SJCRH30 (cell line): ENCODE results near the gene MRPS16. TPM values are rescaled to one million over a fixed set of nuclear protein-coding genes. Genes with fewer than 3 reads are reported as not detected.

ENCODE experiments used
- DNase-seq, 2 experiments: peaks; one replicate each; pipeline ENCODE4 v3.0.0-alpha.2; 2015 to 2020
- H3K27ac ChIP-seq: fragments of 250-450 bp; sonication (Bioruptor Pico); 2 replicates; pipeline ENCODE4 v1.5.1; 2020; ENCODE audit warnings: mild to moderate bottlenecking, moderate library complexity
- H3K27me3 ChIP-seq: fragments of 250-450 bp; sonication (Bioruptor Pico); 2 replicates; pipeline ENCODE4 v1.5.1; 2020; ENCODE audit warnings: mild to moderate bottlenecking, moderate library complexity
- H3K36me3 ChIP-seq: fragments of 250-450 bp; sonication (Bioruptor Pico); 2 replicates; pipeline ENCODE4 v1.5.1; 2020; ENCODE audit warnings: mild to moderate bottlenecking, moderate library complexity
- H3K4me1 ChIP-seq: fragments of 250-450 bp; sonication (Bioruptor Pico); 2 replicates; pipeline ENCODE4 v1.5.1; 2020; ENCODE audit warnings: mild to moderate bottlenecking, moderate library complexity
- H3K4me3 ChIP-seq: fragments of 250-450 bp; sonication (Bioruptor Pico); 2 replicates; pipeline ENCODE4 v1.5.1; 2020; ENCODE audit warnings: mild to moderate bottlenecking, moderate library complexity
- H3K9me3 ChIP-seq: fragments of 250-450 bp; sonication (Bioruptor Pico); replicated peaks from 2 replicates; pipeline ENCODE4 v1.5.1; 2020; ENCODE audit warnings: mild to moderate bottlenecking, moderate library complexity
- total RNA-seq: library from RNA; depleted of rRNA; stranded (reverse); fragments of >200 nt; shearing (Covaris generic); gene quantifications from 2 replicates; pipeline ENCODE4 v1.2.3, GENCODE V29; 2014

The MRPS16 gene
- total RNA-seq, 1 experiment from 2014 or later, result 93.4 TPM

DNA sequence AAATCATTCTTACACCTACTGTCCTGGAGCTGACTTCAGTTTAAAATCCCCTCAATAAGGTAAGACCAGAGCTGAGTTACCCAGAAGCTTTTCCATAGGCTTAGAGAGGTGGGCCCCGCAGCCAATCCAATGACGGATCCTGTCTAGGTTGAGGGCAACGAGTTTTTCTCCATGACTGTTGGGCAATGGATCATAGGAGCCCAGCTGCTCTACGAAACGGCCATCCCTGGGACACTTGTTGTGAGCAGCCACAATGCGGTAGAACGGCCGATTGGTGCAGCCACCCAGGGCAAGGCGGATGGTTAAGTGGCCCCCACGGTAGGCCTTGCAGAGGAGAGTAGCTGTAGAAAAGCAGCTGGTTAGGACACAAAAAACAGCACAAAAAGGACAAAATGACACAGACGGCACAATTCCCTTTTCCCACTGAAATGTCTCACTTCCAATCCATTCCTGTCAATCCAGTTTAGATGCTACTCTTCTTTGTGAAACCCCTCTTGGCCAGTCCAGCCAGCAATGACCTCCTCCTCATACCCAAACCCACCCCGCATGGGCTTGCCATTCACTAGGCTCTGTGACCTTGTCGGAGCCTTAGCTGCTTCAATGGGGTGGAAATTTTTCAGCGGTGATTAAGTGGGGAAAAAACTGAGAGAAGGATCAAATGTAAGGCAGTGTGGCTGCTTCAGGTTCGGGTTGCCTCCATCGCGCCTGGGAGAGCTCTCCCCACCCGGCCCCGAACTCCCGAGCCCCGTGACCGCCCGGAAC, 580 bp downstream of the MRPS16 start:
- peaks cover 9% of the 10 kb centered on the region for H3K36me3 ChIP-seq
- H3K4me3 ChIP-seq, result peak overlapping the region; percentile 75
- peaks cover 7% of the 10 kb centered on the region; the same call in 1 of the 2 replicates for H3K4me1 ChIP-seq
- peak overlapping the region; percentile 88 for H3K27ac ChIP-seq
- no peaks in the 10 kb centered on the region for H3K27me3 ChIP-seq
- H3K9me3 ChIP-seq, result no peaks in the 10 kb centered on the region
- peak; percentile 35 to 50 for DNase-seq

DNA sequence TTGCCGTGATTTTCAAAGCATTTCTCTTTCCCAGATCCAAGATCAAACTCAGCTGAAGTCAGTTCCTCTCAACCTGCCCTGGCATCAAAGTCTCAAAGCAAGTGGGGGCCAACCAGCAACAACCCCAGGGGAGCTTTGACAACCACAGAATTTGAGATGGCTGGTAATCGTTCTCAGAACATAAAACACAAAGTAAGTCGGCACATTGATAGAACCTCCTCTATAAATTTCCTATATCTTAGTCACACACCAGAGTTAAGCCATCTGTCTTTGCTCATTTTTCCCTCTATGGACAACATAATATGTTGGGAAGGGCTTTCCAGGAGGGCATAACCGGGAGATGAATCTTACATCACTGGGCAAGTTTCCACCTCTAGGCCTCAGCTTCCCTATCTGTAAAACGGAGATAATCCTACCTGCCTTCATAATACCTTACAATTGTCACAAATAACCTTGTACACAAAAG, 4.2 kb downstream of the MRPS16 start:
- Histone ChIP-seq H3K27me3 (no peaks in the 10 kb centered on the region), H3K4me3 (no peak overlapping the region), H3K36me3 (peaks cover 30% of the 10 kb centered on the region), H3K9me3 (no peaks in the 10 kb centered on the region), H3K27ac (no peak overlapping the region), H3K4me1 (peaks cover 7% of the 10 kb centered on the region; the same call in 1 of the 2 replicates)
- no peak for DNase-seq

DNA sequence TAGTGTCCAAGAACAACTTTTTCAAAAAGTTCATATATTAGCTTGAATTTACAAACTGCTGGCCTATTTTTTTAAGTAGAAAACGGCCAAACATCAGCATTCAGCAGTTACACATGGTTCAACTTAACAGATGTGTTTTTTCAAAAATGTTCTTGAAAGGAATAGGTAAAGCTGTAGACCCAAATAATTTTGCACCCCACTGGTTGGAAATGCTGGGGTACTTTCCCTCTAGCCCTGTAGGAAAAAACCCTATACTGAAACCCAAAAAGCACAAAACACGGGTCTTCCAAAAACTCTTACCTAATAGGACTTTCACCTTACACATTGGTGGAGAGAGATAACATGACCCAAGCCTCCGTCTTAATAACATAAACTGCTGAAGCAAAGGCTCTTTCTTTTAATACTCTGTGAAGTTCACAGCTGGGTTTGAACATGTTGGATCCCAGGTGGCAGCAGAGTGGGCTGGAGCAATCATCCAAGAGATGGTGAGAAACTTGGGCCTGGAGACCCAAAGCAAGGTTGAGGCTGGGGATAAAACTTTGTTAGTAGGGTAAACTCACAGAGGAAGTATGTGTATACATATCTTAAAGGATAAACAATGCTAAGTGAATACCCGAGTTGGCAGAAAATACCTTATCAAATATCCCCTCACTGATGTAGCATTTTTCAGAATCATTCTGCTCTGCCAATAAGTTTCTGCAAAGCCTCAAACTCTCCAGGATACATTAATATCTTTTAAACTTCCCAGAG, 4.8 kb downstream of the MRPS16 start:
- H3K9me3 ChIP-seq, result no peaks in the 10 kb centered on the region
- H3K4me3 ChIP-seq, result peak overlapping the region; percentile 97
- peaks cover 32% of the 10 kb centered on the region for H3K36me3 ChIP-seq
- H3K4me1 ChIP-seq, result peaks cover 7% of the 10 kb centered on the region; the same call in 1 of the 2 replicates
- DNase-seq, result no peak
- H3K27me3 ChIP-seq, result no peaks in the 10 kb centered on the region
- H3K27ac ChIP-seq, result peak overlapping the region; percentile 94

DNA sequence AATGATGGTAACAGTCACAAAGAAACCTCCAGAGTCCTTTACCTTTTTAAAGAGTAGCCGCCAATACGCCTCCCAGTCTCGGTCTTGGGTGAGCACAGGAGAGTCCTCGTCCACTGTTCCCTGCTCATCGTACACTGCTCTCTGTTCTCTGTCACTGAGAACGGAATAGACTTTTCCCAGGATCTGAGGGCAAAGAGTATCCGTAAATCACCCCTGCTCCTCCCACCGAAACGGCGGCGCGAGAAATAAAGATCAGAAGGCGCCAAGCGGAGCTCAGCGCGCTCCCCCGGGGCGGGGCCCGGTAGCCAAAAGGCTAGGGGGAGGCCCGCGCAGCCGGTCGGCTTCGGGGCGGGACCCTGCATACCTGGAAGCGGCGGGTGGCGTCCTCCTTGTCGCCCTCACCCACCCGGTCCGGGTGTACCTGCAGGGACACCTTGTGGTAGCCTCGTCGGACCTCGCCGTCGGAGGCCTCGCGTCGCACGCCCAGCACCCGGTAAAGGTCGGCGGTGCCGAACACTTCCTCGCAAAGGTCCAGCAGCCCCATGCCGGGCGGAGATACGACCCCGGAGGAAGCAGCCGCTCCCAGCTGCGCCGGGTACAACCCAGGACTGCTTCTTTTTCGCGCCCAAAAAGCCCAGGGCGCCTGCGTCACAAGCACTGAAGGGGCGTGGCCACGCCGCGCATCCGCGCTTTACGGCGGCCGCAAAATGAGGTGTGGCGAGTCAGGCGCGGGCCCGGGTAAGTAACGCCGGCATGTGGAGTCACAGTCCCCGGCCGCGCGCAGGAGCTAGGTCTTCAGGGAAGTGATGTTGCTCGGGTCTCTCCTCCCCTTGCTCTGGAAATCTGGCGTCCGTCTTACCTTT, 5.6 kb downstream of the MRPS16 start, which contains the start of gene DNAJC9:
TSS of gene DNAJC9 (minus strand) at position 610 of the 863 bp plus-strand sequence. CDS start at position 544, 66 bp downstream.
- H3K27me3 ChIP-seq, result no peaks in the 10 kb centered on the region
- no peaks in the 10 kb centered on the region for H3K9me3 ChIP-seq
- H3K36me3 ChIP-seq, result peaks cover 38% of the 10 kb centered on the region
- H3K4me1 ChIP-seq, result peaks cover 7% of the 10 kb centered on the region; the same call in 1 of the 2 replicates
- DNase-seq, result peak; percentile 96 to 97
- peak within 1 kb of the TSS; percentile 94 for H3K27ac ChIP-seq
- peak within 1 kb of the TSS; percentile 97 for H3K4me3 ChIP-seq

DNA sequence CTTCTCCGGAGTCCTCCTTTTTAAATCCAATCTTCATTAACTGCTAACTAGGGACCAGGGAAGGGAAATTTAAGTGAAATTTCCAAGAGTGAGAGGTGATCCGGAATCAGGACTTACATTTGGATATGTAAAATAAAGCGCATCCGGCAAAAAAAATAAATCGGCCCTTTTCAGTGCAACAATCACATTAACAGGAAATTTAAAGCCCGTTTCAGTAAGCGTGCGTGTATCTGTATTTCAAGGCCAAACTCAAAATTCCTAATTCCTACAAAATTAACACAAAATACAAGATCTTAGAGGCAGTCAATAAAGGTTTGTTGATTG, 6.2 kb downstream of the MRPS16 start:
- peaks cover 7% of the 10 kb centered on the region; the same call in 1 of the 2 replicates for H3K4me1 ChIP-seq
- H3K36me3 ChIP-seq, result peaks cover 44% of the 10 kb centered on the region
- DNase-seq, result no peak
- no peaks in the 10 kb centered on the region for H3K27me3 ChIP-seq
- no peaks in the 10 kb centered on the region for H3K9me3 ChIP-seq
- H3K4me3 ChIP-seq, result peak overlapping the region; percentile 97
- H3K27ac ChIP-seq, result peak overlapping the region; percentile 94

DNA sequence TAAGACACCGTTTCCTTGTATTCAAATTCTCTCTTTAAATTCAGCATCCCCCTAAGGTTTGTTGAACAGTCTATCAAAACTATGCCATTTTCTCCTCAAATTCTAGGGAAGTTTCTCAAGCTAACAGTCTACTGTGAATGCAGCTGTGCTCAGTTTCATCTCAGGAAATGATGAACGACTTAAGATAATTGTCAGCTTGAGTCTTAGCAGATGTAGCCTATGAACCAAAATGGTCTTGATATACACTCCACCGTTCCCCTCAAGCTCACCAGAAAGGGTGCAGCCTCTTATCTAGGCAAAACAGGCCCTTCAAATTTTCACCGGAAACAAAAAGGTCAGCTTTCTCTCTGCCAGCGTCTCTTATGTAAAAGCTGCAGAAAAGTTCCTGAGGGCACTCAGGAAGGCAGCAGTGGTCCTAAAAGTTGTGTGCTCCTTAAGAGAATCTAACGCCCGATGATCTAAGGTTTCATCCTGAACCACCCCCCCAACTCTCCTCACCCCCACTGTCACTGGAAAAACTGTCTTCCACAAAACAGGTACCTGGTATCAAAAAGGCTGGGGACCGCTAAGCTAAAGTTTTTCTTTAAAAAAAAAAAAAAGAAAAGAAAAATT, 7.5 kb downstream of the MRPS16 start:
- H3K4me1 ChIP-seq, result peaks cover 7% of the 10 kb centered on the region; the same call in 1 of the 2 replicates
- no peak overlapping the region for H3K27ac ChIP-seq
- no peak overlapping the region; the same call in 1 of the 2 replicates for H3K4me3 ChIP-seq
- no peak for DNase-seq
- H3K27me3 ChIP-seq, result no peaks in the 10 kb centered on the region
- H3K36me3 ChIP-seq, result peaks cover 53% of the 10 kb centered on the region
- no peaks in the 10 kb centered on the region for H3K9me3 ChIP-seq

DNA sequence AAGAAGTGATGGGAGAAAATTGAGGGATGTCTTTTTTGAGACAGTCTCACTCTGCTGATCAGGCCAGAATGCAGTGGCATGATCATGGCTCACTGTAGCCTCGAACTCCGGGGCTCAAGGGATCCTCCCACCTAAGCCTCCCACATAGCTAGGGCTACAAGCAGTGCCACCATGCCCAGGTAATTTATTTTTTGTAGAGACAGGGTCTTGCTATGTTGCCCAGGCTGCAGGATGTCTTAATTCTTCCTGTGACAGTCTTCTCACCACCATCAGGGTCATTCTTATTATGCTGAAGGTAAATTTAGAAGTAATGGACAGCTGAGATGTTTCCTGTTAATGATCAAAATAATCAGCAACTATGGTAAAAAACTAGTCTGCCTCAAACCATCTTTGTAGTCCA, 12.5 kb downstream of the MRPS16 start:
- Histone ChIP-seq H3K36me3 (peaks cover 73% of the 10 kb centered on the region), H3K27ac (no peak overlapping the region), H3K9me3 (no peaks in the 10 kb centered on the region), H3K27me3 (no peaks in the 10 kb centered on the region), H3K4me1 (no peaks in the 10 kb centered on the region; the same call in 1 of the 2 replicates), H3K4me3 (no peak overlapping the region)
- no peak for DNase-seq

DNA sequence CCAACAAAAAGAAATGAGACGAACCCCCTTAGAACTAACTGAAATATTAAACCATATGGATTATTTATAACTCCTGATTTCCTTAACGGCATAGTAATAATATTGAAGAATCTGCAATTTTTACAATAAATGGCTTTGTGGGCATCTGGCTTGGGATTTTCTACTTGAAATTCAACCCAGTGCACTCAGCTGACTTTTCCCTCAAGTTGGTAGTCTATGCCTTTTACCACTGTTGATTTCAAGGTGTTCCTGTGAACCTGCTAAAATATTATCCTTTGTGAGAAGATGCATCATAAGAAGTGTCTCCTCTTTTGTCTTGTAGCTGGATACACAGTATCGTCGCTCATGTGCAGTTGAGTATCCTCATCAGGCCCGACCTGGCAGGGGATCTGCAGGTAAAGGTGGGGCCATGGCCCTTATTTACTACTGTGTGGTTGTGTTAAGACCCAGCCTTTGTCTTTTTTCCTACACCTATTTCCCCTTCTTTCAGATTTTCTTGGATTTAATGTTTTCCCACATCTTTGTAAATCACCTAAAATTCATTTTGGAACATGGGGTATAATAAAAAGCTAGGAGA, 13.4 kb downstream of the MRPS16 start:
- no peak for DNase-seq
- H3K27me3 ChIP-seq, result no peaks in the 10 kb centered on the region
- H3K9me3 ChIP-seq, result no peaks in the 10 kb centered on the region
- H3K36me3 ChIP-seq, result peaks cover 74% of the 10 kb centered on the region
- H3K27ac ChIP-seq, result no peak overlapping the region
- no peak overlapping the region for H3K4me3 ChIP-seq
- no peaks in the 10 kb centered on the region for H3K4me1 ChIP-seq

DNA sequence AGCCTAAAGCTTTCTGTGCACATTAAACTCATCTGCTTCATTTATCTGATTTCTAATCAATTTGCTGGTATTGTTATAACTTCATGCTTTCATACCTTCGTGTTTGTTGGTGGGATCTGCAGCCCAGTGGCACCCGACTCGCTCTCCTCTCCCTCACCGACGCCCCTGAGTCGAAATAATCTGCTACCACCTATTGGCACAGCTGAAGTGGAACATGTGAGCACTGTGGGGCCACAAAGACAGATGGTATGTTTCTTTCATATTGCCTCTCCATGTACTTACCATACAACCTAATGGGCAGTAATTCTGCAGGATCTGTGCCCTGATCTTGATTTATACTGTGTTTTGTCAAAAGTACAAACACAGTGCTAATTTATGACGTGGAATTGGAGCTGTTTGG, 17.7 kb downstream of the MRPS16 start:
- no peaks in the 10 kb centered on the region for H3K9me3 ChIP-seq
- no peak overlapping the region for H3K4me3 ChIP-seq
- H3K4me1 ChIP-seq, result no peaks in the 10 kb centered on the region
- DNase-seq, result no peak
- H3K27ac ChIP-seq, result no peak overlapping the region
- peaks cover 47% of the 10 kb centered on the region for H3K36me3 ChIP-seq
- no peaks in the 10 kb centered on the region for H3K27me3 ChIP-seq

DNA sequence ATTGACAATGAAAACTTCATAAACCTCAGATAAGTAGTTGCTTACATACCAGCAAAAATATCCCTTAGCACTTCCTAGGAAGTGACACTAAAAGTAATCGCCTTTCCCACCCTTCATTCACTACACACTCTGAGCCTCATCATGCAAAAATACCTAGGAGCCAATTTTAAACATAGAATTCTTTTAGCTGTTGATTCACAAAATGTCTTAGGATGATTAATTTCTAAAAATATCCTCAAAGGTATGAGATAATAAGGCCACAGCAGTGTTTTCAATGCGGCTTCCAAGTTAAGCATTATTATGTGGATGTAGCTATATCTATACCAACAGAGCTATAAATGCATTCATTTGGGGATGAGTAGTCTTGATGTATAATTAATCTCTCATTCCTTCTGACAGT, 18.6 kb downstream of the MRPS16 start:
- Histone ChIP-seq H3K9me3 (no peaks in the 10 kb centered on the region), H3K4me1 (no peaks in the 10 kb centered on the region), H3K4me3 (no peak overlapping the region), H3K27ac (no peak overlapping the region), H3K27me3 (no peaks in the 10 kb centered on the region), H3K36me3 (peaks cover 39% of the 10 kb centered on the region)
- no peak for DNase-seq

DNA sequence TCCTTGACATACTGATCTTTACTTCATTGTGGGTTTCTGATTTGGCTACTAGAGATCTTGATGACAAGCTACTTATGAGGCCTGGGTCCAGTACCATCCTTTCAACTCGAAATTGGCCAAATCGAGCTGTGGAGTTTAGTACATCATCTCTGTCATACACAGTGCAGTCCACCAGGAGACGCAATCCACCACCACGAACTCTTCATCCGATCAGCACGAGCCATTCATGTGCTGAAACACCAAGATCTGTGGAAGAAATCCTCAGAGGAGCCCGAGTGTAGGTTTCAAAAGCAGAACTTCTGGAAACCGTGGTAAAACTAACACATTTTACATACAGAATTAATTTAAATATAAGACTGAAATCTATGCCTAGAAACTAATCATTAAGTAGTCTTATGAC, 19.6 kb downstream of the MRPS16 start:
- Histone ChIP-seq H3K36me3 (peaks cover 32% of the 10 kb centered on the region), H3K4me3 (no peak overlapping the region), H3K27ac (no peak overlapping the region), H3K27me3 (no peaks in the 10 kb centered on the region), H3K4me1 (no peaks in the 10 kb centered on the region), H3K9me3 (no peaks in the 10 kb centered on the region)
- peak; percentile 13 to 39 for DNase-seq

DNA sequence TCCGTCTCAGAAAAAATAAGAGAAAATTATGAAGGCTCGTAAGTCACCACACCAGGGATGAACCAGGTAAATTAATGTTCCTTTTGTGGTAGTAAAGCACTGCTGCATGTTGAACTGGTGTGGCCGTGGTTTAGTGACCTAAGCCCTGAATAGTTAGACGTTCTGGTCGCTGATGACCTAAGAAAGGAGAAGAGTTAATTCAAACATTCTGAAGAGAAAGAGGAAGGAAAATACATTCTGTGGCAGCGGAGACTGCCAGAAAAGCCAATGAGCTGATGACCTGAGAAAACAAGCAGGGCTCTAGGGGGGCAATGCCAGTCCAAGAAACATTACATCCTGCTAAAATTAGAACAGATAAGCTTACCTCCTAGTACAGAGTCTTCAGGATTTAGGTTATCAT, 22.9 kb downstream of the MRPS16 start:
- Histone ChIP-seq H3K9me3 (no peaks in the 10 kb centered on the region; the same call in 1 of the 2 replicates), H3K4me1 (no peaks in the 10 kb centered on the region), H3K4me3 (no peak overlapping the region), H3K36me3 (peaks cover 16% of the 10 kb centered on the region), H3K27ac (no peak overlapping the region), H3K27me3 (no peaks in the 10 kb centered on the region)
- DNase-seq, result no peak

DNA sequence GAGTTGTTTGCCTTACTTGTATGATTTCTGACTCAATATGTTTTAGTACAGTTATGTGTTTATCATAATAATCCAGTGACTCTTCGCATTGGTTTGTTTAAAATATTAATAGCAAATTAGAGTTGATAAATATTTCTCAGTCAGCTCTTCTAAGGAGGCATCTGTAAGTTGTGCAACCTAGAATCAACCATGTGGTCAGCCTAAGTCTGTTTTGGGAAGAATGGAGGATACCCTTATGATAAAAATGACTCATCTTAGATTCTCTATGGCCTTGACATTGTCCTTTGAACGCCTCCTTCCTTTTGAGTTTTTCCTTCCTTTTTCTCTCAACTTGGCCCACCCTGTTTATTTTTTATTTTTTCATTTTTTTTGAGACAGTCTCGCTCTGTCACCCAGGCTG, 24.2 kb downstream of the MRPS16 start:
- no peaks in the 10 kb centered on the region for H3K27me3 ChIP-seq
- no peak overlapping the region for H3K27ac ChIP-seq
- no peak overlapping the region for H3K4me3 ChIP-seq
- no peaks in the 10 kb centered on the region; the same call in 1 of the 2 replicates for H3K9me3 ChIP-seq
- peaks cover 3% of the 10 kb centered on the region for H3K36me3 ChIP-seq
- no peaks in the 10 kb centered on the region for H3K4me1 ChIP-seq
- no peak for DNase-seq

DNA sequence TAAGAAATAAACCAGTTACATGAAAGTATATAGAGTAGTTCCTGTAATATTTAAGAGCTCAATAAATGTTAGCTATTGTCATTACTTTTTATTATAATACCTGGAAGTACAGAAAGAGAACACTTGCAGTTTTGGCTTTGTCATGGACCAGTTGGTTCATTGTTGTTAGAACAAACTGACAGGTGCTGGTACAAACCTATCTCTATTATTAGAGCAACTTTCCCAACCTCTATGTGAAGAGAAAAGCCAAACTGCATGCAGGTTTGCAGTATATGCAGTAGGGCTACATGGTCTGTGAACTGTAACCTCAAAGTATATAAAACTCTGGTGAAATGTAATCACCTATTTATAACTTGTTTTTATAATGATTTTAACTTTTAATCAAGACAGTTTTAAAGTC, 25.8 kb downstream of the MRPS16 start:
- Histone ChIP-seq H3K27me3 (no peaks in the 10 kb centered on the region), H3K27ac (no peak overlapping the region), H3K36me3 (no peaks in the 10 kb centered on the region; the same call in 1 of the 2 replicates), H3K4me3 (no peak overlapping the region), H3K4me1 (no peaks in the 10 kb centered on the region), H3K9me3 (no peaks in the 10 kb centered on the region; the same call in 1 of the 2 replicates)
- DNase-seq, result no peak
